Endodermal cell (in vitro differentiated cells): ENCODE measurements around the gene CCDC170. TPM values are rescaled to one million over a fixed set of nuclear protein-coding genes. Genes with fewer than 3 reads are reported as not detected.
"Not testable (repeated sequence)": the region's sequence is repeated elsewhere in the genome, so short reads cannot be mapped to it uniquely, and the experiment has no call there.

Source experiments
- DNase-seq: peaks from one replicate; pipeline ENCODE4 v3.0.0-alpha.2; 2017
- H3K27ac ChIP-seq: 2 replicates; pipeline ENCODE4 v1.5.1; 2013; ENCODE audit warnings: mild to moderate bottlenecking, low read depth, low read length, moderate library complexity
- H3K27me3 ChIP-seq: 2 replicates; pipeline ENCODE4 v1.6.1; 2013; ENCODE audit warnings: mild to moderate bottlenecking, low read length, moderate library complexity; ENCODE audit not compliant: insufficient read depth, control insufficient read depth, poor library complexity, severe bottlenecking
- H3K36me3 ChIP-seq: 2 replicates; pipeline ENCODE4 v1.7.0; 2013; ENCODE audit warnings: mild to moderate bottlenecking, low read length, moderate library complexity; ENCODE audit not compliant: control insufficient read depth, insufficient read depth
- H3K4me1 ChIP-seq: one replicate; pipeline ENCODE4 v1.7.0; 2013; ENCODE audit warnings: low read length; ENCODE audit not compliant: control insufficient read depth, insufficient read depth
- H3K4me3 ChIP-seq: 2 replicates; pipeline ENCODE4 v1.5.1; 2013; ENCODE audit warnings: mild to moderate bottlenecking, low read length, moderate library complexity
- H3K9ac ChIP-seq: 2 replicates; pipeline ENCODE4 v1.6.1; 2013; ENCODE audit warnings: mild to moderate bottlenecking, low read length, moderate library complexity; ENCODE audit not compliant: poor library complexity, severe bottlenecking; ENCODE audit errors: extremely low read depth
- H3K9me3 ChIP-seq: 2 replicates; pipeline ENCODE4 v1.6.1; 2013; ENCODE audit warnings: mild to moderate bottlenecking, low read length, moderate library complexity; ENCODE audit not compliant: control insufficient read depth
- H3K27ac Mint-ChIP-seq: 2 replicates; pipeline ENCODE4 v1.8.0; 2020; ENCODE audit warnings: mixed read lengths
- H3K27me3 Mint-ChIP-seq: 2 replicates; pipeline ENCODE4 v1.8.0; 2021; ENCODE audit warnings: mild to moderate bottlenecking, mixed read lengths; ENCODE audit not compliant: insufficient read depth
- H3K36me3 Mint-ChIP-seq: 2 replicates; pipeline ENCODE4 v1.8.0; 2020; ENCODE audit warnings: low read depth, mixed read lengths
- H3K4me1 Mint-ChIP-seq: 2 replicates; pipeline ENCODE4 v1.8.0; 2020; ENCODE audit warnings: mixed read lengths
- H3K4me3 Mint-ChIP-seq: 2 replicates; pipeline ENCODE4 v1.8.0; 2020; ENCODE audit warnings: mild to moderate bottlenecking, moderate library complexity, mixed read lengths
- H3K9me3 Mint-ChIP-seq: 2 replicates; pipeline ENCODE4 v1.8.0; 2020; ENCODE audit warnings: mild to moderate bottlenecking, mixed read lengths
- WGBS, 2 experiments: methylation state at CpG; one replicate each; pipeline versions ENCODE4 v1.1.5 to v1.1.7; 2013; ENCODE audit warnings: missing lambda C conversion rate in 2 of 2, mixed read lengths in 1 of 2; ENCODE audit not compliant: insufficient coverage in 1 of 2, insufficient read length in 1 of 2; 5-methylcytosine and 5-hydroxymethylcytosine counted together
- total RNA-seq, 2 donors: library from RNA; stranded (reverse); fragmentation: NEBNext Ultra II Directional in 1 of 2; extraction: Animal tissue kit (Norgen Biotek cat#: 25700) in 1 of 2; gene quantifications; 2 replicates in 1 of 2; 3 replicates in 1 of 2; pipeline ENCODE4 v1.2.1, GENCODE V29; 2021
- TF ChIP-seq, protein P1 (sequence below): fragments of 200-600 bp; sonication (generic); conservative IDR thresholded peaks from 2 replicates; pipeline ENCODE4 v1.5.0; 2021; ENCODE audit warnings: antibody characterized with exemption, mild to moderate bottlenecking

Gene CCDC170
- total RNA-seq, 2 donors from 2014 or later = 2.2 to 4.1 TPM

DNA sequence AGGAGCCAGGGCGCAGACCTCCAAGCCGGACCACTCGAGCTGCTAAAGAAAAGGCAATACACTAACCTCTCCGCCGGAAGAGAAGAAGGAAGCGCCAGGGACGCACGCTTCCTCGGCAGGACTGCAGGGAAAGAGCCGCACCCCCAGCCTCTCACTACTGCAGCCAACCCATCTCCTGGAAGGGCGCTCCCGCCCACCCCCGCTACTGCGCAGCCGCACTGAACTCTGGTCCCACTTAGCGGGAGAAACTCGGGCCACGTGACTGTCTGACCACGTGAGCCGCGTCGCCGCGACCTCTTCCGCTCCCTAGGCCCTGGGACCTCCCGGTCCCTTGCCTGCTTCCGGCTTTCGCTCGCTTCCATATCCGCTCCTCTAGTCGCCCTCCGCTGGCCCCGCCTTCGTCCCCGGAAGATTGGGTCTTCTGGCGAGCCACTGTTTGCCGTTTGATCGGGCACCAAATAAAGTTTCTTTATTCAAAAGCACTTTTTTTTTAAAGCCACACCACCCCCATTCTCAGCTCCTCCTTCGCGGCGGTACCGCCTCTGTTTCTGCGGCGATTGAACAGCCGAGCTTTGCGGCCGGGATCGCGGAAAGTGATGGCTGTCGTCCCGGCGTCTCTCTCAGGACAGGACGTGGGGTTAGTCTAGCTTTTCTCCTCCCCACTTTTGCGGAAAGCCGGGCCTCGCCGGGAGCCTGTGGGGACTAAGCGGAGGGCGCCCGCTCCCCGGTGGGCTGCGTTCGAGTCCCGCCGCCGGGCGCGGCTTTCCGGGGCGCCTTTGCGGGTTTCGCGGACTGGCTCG is 41.7 kb upstream of the CCDC170 start, which contains the start of gene RMND1:
Gene RMND1 (minus strand): TSS at position 177 of the 800 bp plus-strand sequence. CDS start 6,315 bp downstream, outside the sequence.
- H3K9ac ChIP-seq = peak within 1 kb of the TSS; percentile 93
- peaks cover 8% of the 10 kb centered on the region for H3K4me1 ChIP-seq
- TF ChIP-seq, protein P1, sequence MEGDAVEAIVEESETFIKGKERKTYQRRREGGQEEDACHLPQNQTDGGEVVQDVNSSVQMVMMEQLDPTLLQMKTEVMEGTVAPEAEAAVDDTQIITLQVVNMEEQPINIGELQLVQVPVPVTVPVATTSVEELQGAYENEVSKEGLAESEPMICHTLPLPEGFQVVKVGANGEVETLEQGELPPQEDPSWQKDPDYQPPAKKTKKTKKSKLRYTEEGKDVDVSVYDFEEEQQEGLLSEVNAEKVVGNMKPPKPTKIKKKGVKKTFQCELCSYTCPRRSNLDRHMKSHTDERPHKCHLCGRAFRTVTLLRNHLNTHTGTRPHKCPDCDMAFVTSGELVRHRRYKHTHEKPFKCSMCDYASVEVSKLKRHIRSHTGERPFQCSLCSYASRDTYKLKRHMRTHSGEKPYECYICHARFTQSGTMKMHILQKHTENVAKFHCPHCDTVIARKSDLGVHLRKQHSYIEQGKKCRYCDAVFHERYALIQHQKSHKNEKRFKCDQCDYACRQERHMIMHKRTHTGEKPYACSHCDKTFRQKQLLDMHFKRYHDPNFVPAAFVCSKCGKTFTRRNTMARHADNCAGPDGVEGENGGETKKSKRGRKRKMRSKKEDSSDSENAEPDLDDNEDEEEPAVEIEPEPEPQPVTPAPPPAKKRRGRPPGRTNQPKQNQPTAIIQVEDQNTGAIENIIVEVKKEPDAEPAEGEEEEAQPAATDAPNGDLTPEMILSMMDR = no peak
- H3K4me3 ChIP-seq = peak within 1 kb of the TSS; percentile 100
- Mint-ChIP-seq H3K4me3 (peak within 1 kb of the TSS; percentile 94), H3K9me3 (peaks cover 6% of the 10 kb centered on the region), H3K4me1 (peaks cover 33% of the 10 kb centered on the region), H3K27me3 (no peaks in the 10 kb centered on the region), H3K27ac (peak within 1 kb of the TSS; percentile 95), H3K36me3 (peaks cover 26% of the 10 kb centered on the region)
- WGBS, 2 experiments = 0 to 1% methylated on average over 34 to 74 of the region's 74 CpGs
- no peaks in the 10 kb centered on the region for H3K27me3 ChIP-seq
- H3K36me3 ChIP-seq = peaks cover 14% of the 10 kb centered on the region
- peak; percentile 100 for DNase-seq
- H3K27ac ChIP-seq = peak within 1 kb of the TSS; percentile 87
- H3K9me3 ChIP-seq = peaks cover 5% of the 10 kb centered on the region

GRCh38 chr6:151452750-151453427 is 40.9 kb upstream of the CCDC170 start:
- DNase-seq = no peak
- TF ChIP-seq, protein P1 = no peak
- peaks cover 16% of the 10 kb centered on the region for H3K4me1 ChIP-seq
- H3K9me3 ChIP-seq = peaks cover 5% of the 10 kb centered on the region
- H3K9ac ChIP-seq = peak overlapping the region; percentile 91
- WGBS, 2 experiments = 0% methylated on average over 14 to 24 of the region's 24 CpGs
- Mint-ChIP-seq H3K27me3 (no peaks in the 10 kb centered on the region), H3K9me3 (peaks cover 6% of the 10 kb centered on the region), H3K36me3 (peaks cover 27% of the 10 kb centered on the region), H3K27ac (peak overlapping the region; percentile 94), H3K4me3 (peak overlapping the region; percentile 94), H3K4me1 (peaks cover 38% of the 10 kb centered on the region)
- no peaks in the 10 kb centered on the region for H3K27me3 ChIP-seq
- peak overlapping the region; percentile 87 for H3K27ac ChIP-seq
- peak overlapping the region; percentile 96 for H3K4me3 ChIP-seq
- H3K36me3 ChIP-seq = peaks cover 19% of the 10 kb centered on the region

GRCh38 chr6:151455751-151456398 is 37.9 kb upstream of the CCDC170 start:
- Histone ChIP-seq H3K36me3 (peaks cover 37% of the 10 kb centered on the region), H3K4me3 (peak overlapping the region; percentile 54), H3K4me1 (peaks cover 22% of the 10 kb centered on the region)
- WGBS, 2 experiments = 48% methylated on average over 3 of the region's 10 CpGs; no CpG with 5 or more reads in 1 of the 2 experiments
- H3K27me3 Mint-ChIP-seq, H3K9ac ChIP-seq, DNase-seq, H3K27ac ChIP-seq, H3K27me3 ChIP-seq, H3K9me3 ChIP-seq, H3K9me3 Mint-ChIP-seq: not testable (repeated sequence)
- Mint-ChIP-seq H3K4me1 (peaks cover 40% of the 10 kb centered on the region), H3K36me3 (peaks cover 28% of the 10 kb centered on the region), H3K27ac (peak overlapping the region; percentile 81), H3K4me3 (peak overlapping the region; percentile 94)
